IMR-90 (cell line): ENCODE data around the gene FAM83F. TPM values are rescaled to one million over a fixed set of nuclear protein-coding genes. Genes with fewer than 3 reads are reported as not detected.

Experiments
- ATAC-seq: fragments of 200-7000 bp; cut with Tn5 transposase; 2 replicates; pipeline ENCODE4 v1.9.1; 2020; ENCODE audit warnings: low read depth, mild to moderate bottlenecking, moderate library complexity
- BruUV-seq: library from RNA; stranded (reverse); fragments of 400-500 nt; replicated peaks from 2 replicates; lab custom pipeline; 2021; lab: Mats Ljungman, UMichigan
- CTCF ChIA-PET: fragments of 300-600 bp; formaldehyde crosslinking; extraction: SDS; loops from one replicate; lab custom pipeline; 2021; ENCODE audit warnings: antibody characterized with exemption; lab: Yijun Ruan, JAX
- POLR2A ChIA-PET: fragments of 300-600 bp; sonication (Branson Sonifier 250); formaldehyde crosslinking; loops from one replicate; lab custom pipeline; 2022; ENCODE audit warnings: antibody characterized with exemption; ENCODE audit not compliant: unreplicated experiment; lab: Charles Lee
- DNase-seq: peaks from one replicate; pipeline ENCODE4 v3.0.0; 2013
- H2AFZ ChIP-seq: replicated peaks from 2 replicates; pipeline ENCODE3; 2013; ENCODE audit warnings: low read length, mild to moderate bottlenecking; ENCODE audit not compliant: poor library complexity
- H2AK5ac ChIP-seq: 2 replicates; pipeline ENCODE4 v1.6.1; 2013; ENCODE audit warnings: low read depth, low read length, inconsistent platforms
- H2AK9ac ChIP-seq: replicated peaks from 2 replicates; pipeline ENCODE3; 2013; ENCODE audit warnings: mild to moderate bottlenecking, low read depth, low read length, moderate library complexity; ENCODE audit not compliant: poor library complexity
- H2BK120ac ChIP-seq: 2 replicates; pipeline ENCODE4 v1.6.1; 2013; ENCODE audit warnings: low read depth, low read length, inconsistent platforms
- H2BK15ac ChIP-seq: 3 replicates; pipeline ENCODE4 v1.6.1; 2013; ENCODE audit warnings: low read depth, low read length, inconsistent platforms
- H2BK20ac ChIP-seq: 2 replicates; pipeline ENCODE4 v1.6.1; 2013; ENCODE audit warnings: low read depth, mild to moderate bottlenecking, inconsistent platforms, low read length, moderate library complexity
- H2BK5ac ChIP-seq: 2 replicates; pipeline ENCODE4 v1.6.1; 2013; ENCODE audit warnings: mild to moderate bottlenecking, low read depth, low read length, inconsistent platforms; ENCODE audit not compliant: poor library complexity, severe bottlenecking
- H3K14ac ChIP-seq: replicated peaks from 2 replicates; pipeline ENCODE4 v1.6.1; 2013; ENCODE audit warnings: low read depth, low read length, inconsistent platforms
- H3K18ac ChIP-seq: 2 replicates; pipeline ENCODE4 v1.6.1; 2013; ENCODE audit warnings: low read depth, low read length, control low read depth
- H3K23ac ChIP-seq: 2 replicates; pipeline ENCODE4 v1.6.1; 2013; ENCODE audit warnings: low read depth, low read length, inconsistent platforms
- H3K27ac ChIP-seq: 2 replicates; pipeline ENCODE4 v1.5.1; 2013; ENCODE audit warnings: mild to moderate bottlenecking, control low read depth, low read length; ENCODE audit not compliant: insufficient read depth
- H3K27me3 ChIP-seq: 2 replicates; pipeline ENCODE4 v1.6.1; 2013; ENCODE audit warnings: low read length; ENCODE audit not compliant: control insufficient read depth, insufficient read depth
- H3K36me3 ChIP-seq: 2 replicates; pipeline ENCODE4 v1.6.1; 2013; ENCODE audit warnings: low read length, mixed read lengths; ENCODE audit not compliant: control insufficient read depth, insufficient read depth
- H3K4ac ChIP-seq: 2 replicates; pipeline ENCODE4 v1.6.1; 2013; ENCODE audit warnings: low read depth, low read length, inconsistent platforms
- H3K4me1 ChIP-seq: 2 replicates; pipeline ENCODE4 v1.6.1; 2013; ENCODE audit warnings: low read length, mixed read lengths; ENCODE audit not compliant: control insufficient read depth, insufficient read depth
- H3K4me2 ChIP-seq: 2 replicates; pipeline ENCODE4 v1.6.1; 2013; ENCODE audit warnings: low read depth, mild to moderate bottlenecking, control low read depth, low read length, moderate library complexity
- H3K4me3 ChIP-seq: 2 replicates; pipeline ENCODE4 v1.5.1; 2013; ENCODE audit warnings: low read depth, mild to moderate bottlenecking, control low read depth, low read length, moderate library complexity; ENCODE audit not compliant: insufficient read depth
- H3K56ac ChIP-seq: 2 replicates; pipeline ENCODE4 v1.6.1; 2013; ENCODE audit warnings: low read length, inconsistent platforms; ENCODE audit not compliant: insufficient read depth; ENCODE audit errors: extremely low read depth
- H3K79me1 ChIP-seq, 2 experiments: 2 replicates each; pipeline ENCODE4 v1.6.1; 2013; ENCODE audit warnings: low read length in 2 of 2, inconsistent platforms in 1 of 2, low read depth in 1 of 2
- H3K9ac ChIP-seq: 2 replicates; pipeline ENCODE4 v1.6.1; 2013; ENCODE audit warnings: low read depth, low read length, control low read depth
- H3K9me1 ChIP-seq: 2 replicates; pipeline ENCODE4 v1.6.1; 2013; ENCODE audit warnings: low read length, inconsistent platforms; ENCODE audit not compliant: insufficient read depth
- H3K9me3 ChIP-seq: 2 replicates; pipeline ENCODE4 v1.6.1; 2013; ENCODE audit warnings: low read length; ENCODE audit not compliant: control insufficient read depth, insufficient read depth
- H4K20me1 ChIP-seq: 2 replicates; pipeline ENCODE4 v1.6.1; 2013; ENCODE audit warnings: low read length, inconsistent platforms; ENCODE audit not compliant: insufficient read depth
- H4K5ac ChIP-seq: 2 replicates; pipeline ENCODE4 v1.6.1; 2013; ENCODE audit warnings: mild to moderate bottlenecking, low read depth, low read length, control low read depth
- H4K8ac ChIP-seq, 2 experiments: 2 replicates each; pipeline ENCODE4 v1.6.1; 2013; ENCODE audit warnings: low read depth in 2 of 2, low read length in 2 of 2, control low read depth in 1 of 2, inconsistent platforms in 1 of 2
- H4K91ac ChIP-seq: 2 replicates; pipeline ENCODE4 v1.6.1; 2013; ENCODE audit warnings: low read depth, low read length, inconsistent platforms; ENCODE audit not compliant: insufficient read depth
- BHLHE40 ChIP-seq: fragments of 150-350 bp; IDR thresholded peaks from 2 replicates; pipeline ENCODE4 v1.6.1; 2016; ENCODE audit warnings: mild to moderate bottlenecking, low read depth, low read length
- FOS ChIP-seq: fragments of 150-350 bp; IDR thresholded peaks from 2 replicates; pipeline ENCODE4 v1.6.1; 2016; ENCODE audit warnings: low read depth, low read length
- POLR2A ChIP-seq: IDR thresholded peaks from 2 replicates; pipeline ENCODE4 v1.6.1; 2012; ENCODE audit warnings: mild to moderate bottlenecking, low read depth, low read length
- WGBS, 2 experiments: methylation state at CpG; one replicate each; pipeline versions ENCODE4 v1.1.5 to v1.1.7; 2013; ENCODE audit warnings: missing lambda C conversion rate in 2 of 2; ENCODE audit not compliant: insufficient read length in 1 of 2; ENCODE audit errors: extremely low coverage in 2 of 2; 5-methylcytosine and 5-hydroxymethylcytosine counted together
- dilution Hi-C: fragments of 300-500 bp; cut with HindIII; formaldehyde crosslinking; loops from one replicate; pipeline ENCODE4 v1.14.3; 2018; ENCODE audit warnings: low sequenced_read_pairs; ENCODE audit not compliant: unreplicated experiment
- in situ Hi-C: fragments of 300-500 bp; cut with MboI; formaldehyde crosslinking; loops from 3 replicates; pipeline ENCODE4 v1.14.3; 2019; ENCODE audit warnings: low sequenced_read_pairs, inconsistent platforms, mixed read lengths
- intact Hi-C: fragments of 100-400 bp; cut with micrococcal nuclease; formaldehyde crosslinking; loops from 2 replicates; pipeline ENCODE4 v1.10.0; 2022
- polyA plus RNA-seq, 3 experiments: library from polyadenylated mRNA; depleted of rRNA; stranded (reverse); fragments of >200 nt; gene quantifications; 2 replicates each; pipeline ENCODE4 v1.2.3, GENCODE V29; 2012; ENCODE audit warnings: low replicate concordance in 1 of 3
- total RNA-seq: library from RNA; depleted of rRNA; stranded (reverse); fragments of >200 nt; gene quantifications from 2 replicates; pipeline ENCODE4 v1.2.3, GENCODE V29; 2012
- TF ChIP-seq, protein P1 (sequence below): fragments of 150-350 bp; IDR thresholded peaks from 2 replicates; pipeline ENCODE4 v1.6.1; 2017; ENCODE audit warnings: mild to moderate bottlenecking, antibody characterized with exemption, low read length, low read depth

FAM83F gene
- total and polyA plus RNA-seq, 2 of the 4 experiments (the other 2 are of a cell fraction), result not detected

DNA sequence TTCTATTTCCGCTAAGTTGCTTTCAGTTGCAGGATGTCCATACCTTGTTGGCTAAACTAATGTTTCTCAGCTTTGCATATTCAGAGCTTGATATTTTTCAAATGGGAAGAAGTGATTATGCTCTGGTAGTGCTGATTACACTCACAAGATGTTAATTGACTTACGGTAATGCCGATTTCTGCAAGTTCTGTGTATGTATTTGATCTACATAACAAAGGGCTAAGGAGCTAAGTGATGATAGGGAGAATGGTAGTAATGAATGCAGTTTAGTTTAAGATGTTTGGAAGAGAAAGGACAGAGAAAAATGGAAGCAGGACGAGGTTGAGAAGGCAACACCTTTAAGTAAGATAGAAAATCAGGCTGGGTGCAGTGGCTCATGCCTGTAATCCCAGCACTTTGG, 61.4 kb downstream of the FAM83F start:
- no peak overlapping the region for H2BK120ac ChIP-seq
- no peak overlapping the region for H3K4me2 ChIP-seq
- H3K4me3 ChIP-seq, result no peak overlapping the region
- H3K4me1 ChIP-seq, result no peaks in the 10 kb centered on the region; the same call in 1 of the 2 replicates
- BruUV-seq, result no TSS peak
- dilution Hi-C loops (no loop called here), intact Hi-C loops (loop anchor here (5.0 kb wide), 1 partner anchor 41 kb away; no protein-coding TSS in a partner anchor), in situ Hi-C loops (no loop called here)
- no peak overlapping the region for H3K18ac ChIP-seq
- H4K20me1 ChIP-seq, result peaks cover 16% of the 10 kb centered on the region; the same call in 1 of the 2 replicates
- no peak overlapping the region for H3K56ac ChIP-seq
- no peak overlapping the region for H3K14ac ChIP-seq
- ATAC-seq, result no peak
- 67% methylated on average over 1 of the region's 4 CpGs; no CpG with 5 or more reads in 1 of the 2 experiments for WGBS, 2 experiments
- no peak overlapping the region for H2AK5ac ChIP-seq
- no peak overlapping the region for H3K4ac ChIP-seq
- H3K23ac ChIP-seq, result no peak overlapping the region
- H3K36me3 ChIP-seq, result no peaks in the 10 kb centered on the region
- H4K8ac ChIP-seq, result no peak overlapping the region
- no peaks in the 10 kb centered on the region for H3K9me3 ChIP-seq
- H2AK9ac ChIP-seq, result no peak overlapping the region
- no peak overlapping the region for H3K27ac ChIP-seq
- no peak overlapping the region for H2AFZ ChIP-seq
- TF ChIP-seq, protein P1, sequence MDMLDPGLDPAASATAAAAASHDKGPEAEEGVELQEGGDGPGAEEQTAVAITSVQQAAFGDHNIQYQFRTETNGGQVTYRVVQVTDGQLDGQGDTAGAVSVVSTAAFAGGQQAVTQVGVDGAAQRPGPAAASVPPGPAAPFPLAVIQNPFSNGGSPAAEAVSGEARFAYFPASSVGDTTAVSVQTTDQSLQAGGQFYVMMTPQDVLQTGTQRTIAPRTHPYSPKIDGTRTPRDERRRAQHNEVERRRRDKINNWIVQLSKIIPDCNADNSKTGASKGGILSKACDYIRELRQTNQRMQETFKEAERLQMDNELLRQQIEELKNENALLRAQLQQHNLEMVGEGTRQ, result no peak
- no peak for TF ChIP-seq BHLHE40
- TF ChIP-seq POLR2A, result no peak
- TF ChIP-seq FOS, result no peak
- H4K5ac ChIP-seq, result no peak overlapping the region
- no peak overlapping the region for H2BK5ac ChIP-seq
- peaks cover 7% of the 10 kb centered on the region; the same call in 1 of the 2 replicates for H3K9me1 ChIP-seq
- H4K91ac ChIP-seq, result no peak overlapping the region
- ChIA-PET CTCF (interaction anchor here (0.7 to 1.0 kb wide), 2 partner anchors 31 to 133 kb away, joined by 3 read pairs; no protein-coding TSS in a partner anchor), POLR2A (interaction anchor here (0.6 kb wide), 1 partner anchor 11 kb away, joined by 7 read pairs; no protein-coding TSS in a partner anchor)
- H3K9ac ChIP-seq, result no peak overlapping the region
- no peak for DNase-seq
- no peak overlapping the region for H2BK20ac ChIP-seq
- peaks cover 17 to 18% of the 10 kb centered on the region in 2 experiments; a peak in 3 of 4 replicates for H3K79me1 ChIP-seq
- H2BK15ac ChIP-seq, result no peak overlapping the region
- H3K27me3 ChIP-seq, result no peaks in the 10 kb centered on the region
